GM12865 (cell line): ENCODE results near the gene UGT2B17.

Experiments used
- DNase-seq: peaks from one replicate; pipeline ENCODE4 v3.0.0; 2010; ENCODE audit warnings: low read depth
- H3K4me3 ChIP-seq: 2 replicates; pipeline ENCODE4 v1.5.1; 2011; ENCODE audit warnings: mild to moderate bottlenecking, low read depth, low read length, control low read depth
- CTCF ChIP-seq: IDR thresholded peaks from 2 replicates; pipeline ENCODE4 v1.5.1; 2011; ENCODE audit warnings: low read length, control low read depth, low read depth, inconsistent platforms; ENCODE audit not compliant: insufficient read depth; ENCODE audit errors: missing control alignments

UGT2B17 gene

GRCh38 chr4:68499021-68499420, 77.1 kb downstream of the UGT2B17 start:
- TF ChIP-seq CTCF, result no peak
- H3K4me3 ChIP-seq, result no peak overlapping the region
- no peak for DNase-seq

- H3K4me3 ChIP-seq, result no peak overlapping the region
- peak; percentile 90 for DNase-seq
- TF ChIP-seq CTCF, result peak; percentile 77
Observed at GRCh38 chr4:68498413-68499007, 77.6 kb downstream of the UGT2B17 start.

GRCh38 chr4:68494688-68495087, 81.4 kb downstream of the UGT2B17 start:
- DNase-seq, result peak; percentile 18
- TF ChIP-seq CTCF, result no peak
- H3K4me3 ChIP-seq, result no peak overlapping the region

- no peak for TF ChIP-seq CTCF
- no peak overlapping the region for H3K4me3 ChIP-seq
- DNase-seq, result no peak
Observed at GRCh38 chr4:68490826-68491457, 85.2 kb downstream of the UGT2B17 start.

GRCh38 chr4:68489338-68489737, 86.8 kb downstream of the UGT2B17 start:
- H3K4me3 ChIP-seq, result no peak overlapping the region

More at GRCh38 chr4:68489338-68489737, 86.8 kb downstream of the UGT2B17 start:
- no peak for TF ChIP-seq CTCF
- no peak for DNase-seq
